Measurements from ENCODE around the gene LTC4S.

- TF ChIP-seq EZH2 (IDR thresholded peaks at IDR 0.05; ENCODE audit: insufficient read depth, poor library complexity, severe bottlenecking) = no peak
- no peak for TF ChIP-seq EZH2phosphoT487 (IDR thresholded peaks at IDR 0.05; ENCODE audit: insufficient read depth, low read depth)
Measured at GRCh38 chr5:179839328-179840256, 45.8 kb downstream of the LTC4S start.

All from GM23248 (cell line).